GM12878 (cell line): Measurements from ENCODE around the gene SETD2. TPM values are rescaled to one million over a fixed set of nuclear protein-coding genes. Genes with fewer than 3 reads are reported as not detected.

ENCODE experiments used
- ATAC-seq: fragments of 200-7000 bp; cut with Tn5 transposase; 3 replicates; pipeline ENCODE4 v1.9.1; 2020; ENCODE audit warnings: mild to moderate bottlenecking, moderate library complexity
- BruUV-seq: library from RNA; stranded (reverse); fragments of 400-500 nt; replicated peaks from 2 replicates; lab custom pipeline; 2021; lab: Mats Ljungman, UMichigan
- CTCF ChIA-PET: fragments of 300-600 bp; sonication (Branson Sonifier 250); formaldehyde crosslinking; extraction: SDS; loops from one replicate; lab custom pipeline; 2021; ENCODE audit warnings: inconsistent platforms; lab: Yijun Ruan, JAX
- POLR2A ChIA-PET: fragments of 350-600 bp; formaldehyde crosslinking; extraction: SDS; loops from one replicate; lab custom pipeline; 2021; ENCODE audit warnings: inconsistent platforms; lab: Charles Lee
- RAD21 ChIA-PET: fragments of 300-600 bp; sonication (Branson Sonifier 250); formaldehyde crosslinking; loops from one replicate; lab custom pipeline; 2023; ENCODE audit warnings: antibody characterized with exemption; ENCODE audit not compliant: unreplicated experiment; lab: Charles Lee
- SMC1A ChIA-PET: fragments of 300-600 bp; sonication (Branson Sonifier 250); formaldehyde crosslinking; loops from one replicate; lab custom pipeline; 2023; ENCODE audit not compliant: unreplicated experiment, uncharacterized antibody; lab: Charles Lee
- DNase-seq: peaks from one replicate; pipeline ENCODE4 v3.0.0-alpha.2; 2011; ENCODE audit warnings: low read depth, low spot score
- FAIRE-seq: peaks from 3 replicates; lab custom pipeline; 2011; peaks lifted over from hg19 to GRCh38; lab: Jason Lieb, UNC
- H2AFZ ChIP-seq: 2 replicates; pipeline ENCODE4 v1.6.0; 2011; ENCODE audit warnings: low read depth, low read length, control low read depth; ENCODE audit not compliant: control insufficient read depth
- H3K27ac ChIP-seq: 2 replicates; pipeline ENCODE4 v1.5.1; 2011; ENCODE audit warnings: control low read depth; ENCODE audit not compliant: control insufficient read depth, insufficient read depth
- H3K27me3 ChIP-seq, 2 experiments: replicated peaks in 1 of 2; 2 replicates each; pipeline versions ENCODE4 v1.6.0 to v1.6.1; 2011; ENCODE audit warnings: low read length in 1 of 2; ENCODE audit not compliant: control insufficient read depth in 2 of 2, insufficient read depth in 2 of 2
- H3K36me3 ChIP-seq, 2 experiments: 2 replicates each; pipeline ENCODE4 v1.5.1; 2011; ENCODE audit warnings: low read length in 1 of 2; ENCODE audit not compliant: control insufficient read depth in 2 of 2, insufficient read depth in 2 of 2
- H3K4me1 ChIP-seq: 2 replicates; pipeline ENCODE4 v1.6.1; 2011; ENCODE audit warnings: mild to moderate bottlenecking, low read length, moderate library complexity, mixed read lengths; ENCODE audit not compliant: control insufficient read depth, insufficient read depth
- H3K4me2 ChIP-seq: 2 replicates; pipeline ENCODE4 v1.6.0; 2011; ENCODE audit warnings: control low read depth; ENCODE audit not compliant: control insufficient read depth, insufficient read depth
- H3K4me3 ChIP-seq: fragments of 200-600 bp; sonication (generic); 2 replicates; pipeline ENCODE4 v1.5.1; 2016
- H3K79me2 ChIP-seq: 2 replicates; pipeline ENCODE4 v1.6.0; 2011; ENCODE audit warnings: low read length; ENCODE audit not compliant: control insufficient read depth, insufficient read depth
- H3K9ac ChIP-seq: 2 replicates; pipeline ENCODE4 v1.8.0; 2011; ENCODE audit warnings: low read length, control low read depth, mixed read lengths; ENCODE audit not compliant: control insufficient read depth, insufficient read depth
- H3K9me3 ChIP-seq: replicated peaks from 3 replicates; pipeline ENCODE4 v1.5.1; 2011; ENCODE audit warnings: mild to moderate bottlenecking, low read length; ENCODE audit not compliant: control insufficient read depth, insufficient read depth
- H4K20me1 ChIP-seq: 2 replicates; pipeline ENCODE4 v1.6.0; 2011; ENCODE audit not compliant: control insufficient read depth, insufficient read depth
- CREB1 ChIP-seq: IDR thresholded peaks from 2 replicates; pipeline ENCODE4 v1.6.1; 2012; ENCODE audit warnings: low read depth, mild to moderate bottlenecking, inconsistent platforms
- ETV6 ChIP-seq, 2 experiments: fragments of 450-650 bp in 1 of 2; IDR thresholded peaks in 1 of 2; conservative IDR thresholded peaks in 1 of 2; 2 replicates each; pipeline ENCODE4 v1.6.1; 2014; ENCODE audit warnings: antibody characterized with exemption in 1 of 2, borderline replicate concordance in 1 of 2, low read depth in 1 of 2, mild to moderate bottlenecking in 1 of 2, moderate library complexity in 1 of 2
- KLF5 ChIP-seq: fragments of 450-650 bp; IDR thresholded peaks from 2 replicates; pipeline ENCODE4 v1.6.1; 2014; ENCODE audit warnings: mild to moderate bottlenecking; ENCODE audit not compliant: partially characterized antibody
- MTA3 ChIP-seq: IDR thresholded peaks from 2 replicates; pipeline ENCODE4 v1.6.1; 2012; ENCODE audit warnings: low read length, inconsistent platforms, borderline replicate concordance
- NFIC ChIP-seq: IDR thresholded peaks from 2 replicates; pipeline ENCODE4 v1.6.1; 2012; ENCODE audit warnings: low read depth, mild to moderate bottlenecking, inconsistent platforms, low read length, moderate library complexity
- NFYA ChIP-seq: IDR thresholded peaks from 2 replicates; pipeline ENCODE4 v1.6.1; 2011; ENCODE audit warnings: low read depth, mild to moderate bottlenecking, low read length, improper control_type of control experiment, borderline replicate concordance
- POLR2AphosphoS2 ChIP-seq: IDR thresholded peaks from 2 replicates; pipeline ENCODE4 v1.6.1; 2011; ENCODE audit warnings: low read depth, mild to moderate bottlenecking, low read length, improper control_type of control experiment, moderate library complexity
- SMC3 ChIP-seq: IDR thresholded peaks from 2 replicates; pipeline ENCODE4 v1.6.1; 2011; ENCODE audit warnings: low read length, improper control_type of control experiment, borderline replicate concordance
- SUZ12 ChIP-seq: fragments of 200-600 bp; sonication (generic); IDR thresholded peaks from one replicate; pipeline ENCODE4 v1.6.1; 2018; ENCODE audit warnings: antibody characterized with exemption, mild to moderate bottlenecking; ENCODE audit not compliant: unreplicated experiment
- ZBED1 ChIP-seq: IDR thresholded peaks from 2 replicates; pipeline ENCODE4 v1.6.1; 2016; ENCODE audit warnings: borderline replicate concordance
- WGBS: methylation state at CpG from one replicate; pipeline ENCODE4 v1.1.6; 2016; ENCODE audit warnings: low lambda C conversion rate; ENCODE audit not compliant: insufficient replicate concordance, insufficient coverage; ENCODE audit errors: missing lambda C conversion rate; 5-methylcytosine and 5-hydroxymethylcytosine counted together
- in situ Hi-C: fragments of 300-500 bp; cut with MboI; formaldehyde crosslinking; loops from 9 replicates; pipeline ENCODE4 v1.14.3; 2018; ENCODE audit warnings: mixed read lengths
- intact Hi-C: fragments of 100-400 bp; cut with micrococcal nuclease; formaldehyde crosslinking; loops from one replicate; pipeline ENCODE4 v1.14.2; 2022; ENCODE audit not compliant: unreplicated experiment
- polyA plus RNA-seq, 11 experiments: library from polyadenylated mRNA; depleted of rRNA in 4 of 11; unstranded in 6 of 11; stranded (reverse) in 5 of 11; fragments of >200 nt; fragmentation: Nextera tagmentation in 4 of 11; fragmentation: Illumina TruSeq in 1 of 11; extraction: Ambion mirVana in 4 of 11; extraction: Trizol in 1 of 11; gene quantifications; 1 replicate in 1 of 11; 2 replicates in 10 of 11; pipeline versions ENCODE4 v1.2.1 to v1.2.3, GENCODE V29; 2011 to 2016; ENCODE audit warnings: inconsistent platforms in 2 of 11, missing spikeins in 2 of 11, low read depth in 1 of 11
- total RNA-seq, 4 experiments: library from RNA; depleted of rRNA in 3 of 4; stranded (reverse); fragments of >200 nt in 3 of 4; fragmentation: Illumina TruSeq in 1 of 4; extraction: Trizol in 1 of 4; gene quantifications; 2 replicates each; pipeline versions ENCODE4 v1.2.1 to v1.2.3, GENCODE V29; 2013 to 2021
- TF ChIP-seq, protein P1 (sequence below): fragments of 450-650 bp; IDR thresholded peaks from 2 replicates; pipeline ENCODE4 v1.6.1; 2017; ENCODE audit warnings: low read depth, mild to moderate bottlenecking, moderate library complexity
- TF ChIP-seq, protein P2 (sequence below): fragments of 450-650 bp; IDR thresholded peaks from 2 replicates; pipeline ENCODE4 v1.6.1; 2018; ENCODE audit warnings: mild to moderate bottlenecking, low read depth, moderate library complexity; ENCODE audit not compliant: partially characterized antibody
- TF ChIP-seq, protein P3 (sequence below): IDR thresholded peaks from 2 replicates; pipeline ENCODE4 v1.6.1; 2011; ENCODE audit warnings: mild to moderate bottlenecking, low read depth, low read length, moderate library complexity; ENCODE audit not compliant: insufficient replicate concordance
- TF ChIP-seq, protein P4 (sequence below): IDR thresholded peaks from 2 replicates; pipeline ENCODE4 v1.6.1; 2012; ENCODE audit warnings: low read depth, low read length, improper control_type of control experiment

SETD2 gene
- total and polyA plus RNA-seq, 10 of the 15 experiments (the other 5 are each of a cell fraction or from before 2014, with no cell fraction given) = 8.4 to 44.9 (median 24.5) TPM

DNA sequence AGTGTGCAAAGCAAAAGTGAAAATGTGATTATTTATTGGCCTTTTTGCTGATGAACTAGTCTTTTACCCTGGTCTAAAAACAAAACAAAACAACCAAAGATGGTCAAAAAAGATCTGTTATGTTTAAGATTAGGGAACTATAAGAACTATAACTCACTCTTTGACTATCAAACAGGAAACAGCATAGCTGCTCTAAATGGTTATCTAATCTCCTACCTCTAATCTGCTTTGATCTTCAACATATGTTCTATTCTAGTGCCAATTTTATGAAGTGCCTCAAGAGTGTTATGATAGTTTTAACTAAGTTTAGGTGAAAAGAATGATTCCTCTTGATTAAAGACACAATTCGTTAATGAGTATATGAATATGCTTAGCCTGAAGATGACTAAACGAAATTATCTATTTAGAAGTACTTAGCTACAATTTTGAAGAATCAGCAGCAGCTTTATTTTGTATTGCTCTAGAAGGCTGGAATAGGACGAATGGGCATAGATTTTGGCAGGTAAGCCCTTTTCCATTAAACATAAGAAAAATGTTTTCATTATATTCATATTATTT, 46.0 kb downstream of the SETD2 start:
- Histone ChIP-seq H2AFZ (no peak overlapping the region), H3K9me3 (peaks cover 3% of the 10 kb centered on the region; the same call in 2 of the 3 replicates), H3K4me2 (no peak overlapping the region), H3K27ac (no peak overlapping the region), H4K20me1 (no peaks in the 10 kb centered on the region), H3K27me3 (no peaks in the 10 kb centered on the region), H3K4me3 (no peak overlapping the region), H3K9ac (no peak overlapping the region), H3K4me1 (peaks cover 10% of the 10 kb centered on the region), H3K36me3 (peaks cover 8 to 34% of the 10 kb centered on the region in 2 experiments), H3K79me2 (peaks cover 2% of the 10 kb centered on the region)
- FAIRE-seq (no peak), DNase-seq (no peak), ATAC-seq (no peak)
- CTCF ChIA-PET = interaction anchor here (1.1 kb wide), 1 partner anchor 9 kb away, joined by 4 read pairs; no protein-coding TSS in a partner anchor
- RAD21 ChIA-PET = no interaction called here
- WGBS = 63% methylated on average over 3 of the region's 3 CpGs
- SMC1A ChIA-PET = interaction anchor here (0.6 to 1.7 kb wide), 4 partner anchors 10 to 128 kb away, joined by 3 to 4 read pairs (median 3); no protein-coding TSS in a partner anchor
- POLR2A ChIA-PET = interaction anchor here (0.5 to 1.1 kb wide), 4 partner anchors 24 to 638 kb away, joined by 3 to 10 read pairs (median 6); no protein-coding TSS in a partner anchor
- no TSS peak for BruUV-seq
- in situ Hi-C loops (no loop called here), intact Hi-C loops (no loop called here)
- TF ChIP-seq ZBED1 = no peak
- no peak for TF ChIP-seq CREB1
- TF ChIP-seq SUZ12 = no peak
- TF ChIP-seq, protein P1, sequence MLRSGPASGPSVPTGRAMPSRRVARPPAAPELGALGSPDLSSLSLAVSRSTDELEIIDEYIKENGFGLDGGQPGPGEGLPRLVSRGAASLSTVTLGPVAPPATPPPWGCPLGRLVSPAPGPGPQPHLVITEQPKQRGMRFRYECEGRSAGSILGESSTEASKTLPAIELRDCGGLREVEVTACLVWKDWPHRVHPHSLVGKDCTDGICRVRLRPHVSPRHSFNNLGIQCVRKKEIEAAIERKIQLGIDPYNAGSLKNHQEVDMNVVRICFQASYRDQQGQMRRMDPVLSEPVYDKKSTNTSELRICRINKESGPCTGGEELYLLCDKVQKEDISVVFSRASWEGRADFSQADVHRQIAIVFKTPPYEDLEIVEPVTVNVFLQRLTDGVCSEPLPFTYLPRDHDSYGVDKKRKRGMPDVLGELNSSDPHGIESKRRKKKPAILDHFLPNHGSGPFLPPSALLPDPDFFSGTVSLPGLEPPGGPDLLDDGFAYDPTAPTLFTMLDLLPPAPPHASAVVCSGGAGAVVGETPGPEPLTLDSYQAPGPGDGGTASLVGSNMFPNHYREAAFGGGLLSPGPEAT = no peak
- TF ChIP-seq, protein P2, sequence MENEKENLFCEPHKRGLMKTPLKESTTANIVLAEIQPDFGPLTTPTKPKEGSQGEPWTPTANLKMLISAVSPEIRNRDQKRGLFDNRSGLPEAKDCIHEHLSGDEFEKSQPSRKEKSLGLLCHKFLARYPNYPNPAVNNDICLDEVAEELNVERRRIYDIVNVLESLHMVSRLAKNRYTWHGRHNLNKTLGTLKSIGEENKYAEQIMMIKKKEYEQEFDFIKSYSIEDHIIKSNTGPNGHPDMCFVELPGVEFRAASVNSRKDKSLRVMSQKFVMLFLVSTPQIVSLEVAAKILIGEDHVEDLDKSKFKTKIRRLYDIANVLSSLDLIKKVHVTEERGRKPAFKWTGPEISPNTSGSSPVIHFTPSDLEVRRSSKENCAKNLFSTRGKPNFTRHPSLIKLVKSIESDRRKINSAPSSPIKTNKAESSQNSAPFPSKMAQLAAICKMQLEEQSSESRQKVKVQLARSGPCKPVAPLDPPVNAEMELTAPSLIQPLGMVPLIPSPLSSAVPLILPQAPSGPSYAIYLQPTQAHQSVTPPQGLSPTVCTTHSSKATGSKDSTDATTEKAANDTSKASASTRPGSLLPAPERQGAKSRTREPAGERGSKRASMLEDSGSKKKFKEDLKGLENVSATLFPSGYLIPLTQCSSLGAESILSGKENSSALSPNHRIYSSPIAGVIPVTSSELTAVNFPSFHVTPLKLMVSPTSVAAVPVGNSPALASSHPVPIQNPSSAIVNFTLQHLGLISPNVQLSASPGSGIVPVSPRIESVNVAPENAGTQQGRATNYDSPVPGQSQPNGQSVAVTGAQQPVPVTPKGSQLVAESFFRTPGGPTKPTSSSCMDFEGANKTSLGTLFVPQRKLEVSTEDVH = no peak
- TF ChIP-seq POLR2AphosphoS2 = no peak
- TF ChIP-seq, protein P3, sequence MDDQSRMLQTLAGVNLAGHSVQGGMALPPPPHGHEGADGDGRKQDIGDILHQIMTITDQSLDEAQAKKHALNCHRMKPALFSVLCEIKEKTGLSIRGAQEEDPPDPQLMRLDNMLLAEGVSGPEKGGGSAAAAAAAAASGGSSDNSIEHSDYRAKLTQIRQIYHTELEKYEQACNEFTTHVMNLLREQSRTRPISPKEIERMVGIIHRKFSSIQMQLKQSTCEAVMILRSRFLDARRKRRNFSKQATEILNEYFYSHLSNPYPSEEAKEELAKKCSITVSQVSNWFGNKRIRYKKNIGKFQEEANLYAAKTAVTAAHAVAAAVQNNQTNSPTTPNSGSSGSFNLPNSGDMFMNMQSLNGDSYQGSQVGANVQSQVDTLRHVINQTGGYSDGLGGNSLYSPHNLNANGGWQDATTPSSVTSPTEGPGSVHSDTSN = no peak
- TF ChIP-seq, protein P4, sequence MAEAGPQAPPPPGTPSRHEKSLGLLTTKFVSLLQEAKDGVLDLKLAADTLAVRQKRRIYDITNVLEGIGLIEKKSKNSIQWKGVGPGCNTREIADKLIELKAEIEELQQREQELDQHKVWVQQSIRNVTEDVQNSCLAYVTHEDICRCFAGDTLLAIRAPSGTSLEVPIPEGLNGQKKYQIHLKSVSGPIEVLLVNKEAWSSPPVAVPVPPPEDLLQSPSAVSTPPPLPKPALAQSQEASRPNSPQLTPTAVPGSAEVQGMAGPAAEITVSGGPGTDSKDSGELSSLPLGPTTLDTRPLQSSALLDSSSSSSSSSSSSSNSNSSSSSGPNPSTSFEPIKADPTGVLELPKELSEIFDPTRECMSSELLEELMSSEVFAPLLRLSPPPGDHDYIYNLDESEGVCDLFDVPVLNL = no peak
- no peak for TF ChIP-seq KLF5
- TF ChIP-seq NFIC = no peak
- no peak for TF ChIP-seq NFYA
- TF ChIP-seq MTA3 = no peak
- no peak for TF ChIP-seq ETV6 (conservative IDR thresholded peaks at IDR 0.05 in 1 of 2, IDR thresholded peaks at IDR 0.05 in 1 of 2; ENCODE audit: borderline replicate concordance in 1 of 2, low read depth in 1 of 2)
- no peak for TF ChIP-seq SMC3
